Measurements from ENCODE around the gene RAB5IF. TPM values are rescaled to one million over a fixed set of nuclear protein-coding genes. Genes with fewer than 3 reads are reported as not detected.

The RAB5IF gene
- total RNA-seq, 1 experiment from 2014 or later = 118 TPM

Other genes with a start within 250 kb of the RAB5IF start
- 107 TPM for gene MYL9, start 64.3 kb upstream of the RAB5IF start, total RNA-seq (2021; ENCODE audit: unreplicated experiment)
- 18.0 TPM for gene TGIF2, start 32.2 kb upstream of the RAB5IF start, total RNA-seq (2021; ENCODE audit: unreplicated experiment)
- gene SLA2, start 40.4 kb downstream of the RAB5IF start, total RNA-seq (2021; ENCODE audit: unreplicated experiment) = 0.13 TPM
- 36.0 TPM for gene NDRG3, start 140.3 kb downstream of the RAB5IF start, total RNA-seq (2021; ENCODE audit: unreplicated experiment)
- gene DSN1, start 168.0 kb downstream of the RAB5IF start, total RNA-seq (2021; ENCODE audit: unreplicated experiment) = 27.2 TPM

Measured in Panc1 (cell line).